ENCODE results near the gene KAZALD1.
A peak's percentile ranks its signal among the peaks of the same experiment; 100 is the strongest.

The KAZALD1 gene

GRCh38 chr10:101094121-101094879 lies 32.5 kb downstream of the KAZALD1 start:
- DNase-seq (ENCODE audit: low read depth in 2 of 3, low spot score in 2 of 3), result no peak

GRCh38 chr10:101095004-101095403 lies 33.2 kb downstream of the KAZALD1 start:
- no peak for DNase-seq (ENCODE audit: low read depth in 2 of 3, low spot score in 2 of 3)

- peak; percentile 40 to 58 (median 50) for DNase-seq (ENCODE audit: low read depth in 2 of 3, low spot score in 2 of 3)
Observed at GRCh38 chr10:101095550-101096213, 33.9 kb downstream of the KAZALD1 start.

GRCh38 chr10:101096378-101096777 lies 34.6 kb downstream of the KAZALD1 start:
- no peak for DNase-seq (ENCODE audit: low read depth in 2 of 3, low spot score in 2 of 3)

- DNase-seq (ENCODE audit: low read depth in 2 of 3, low spot score in 2 of 3), result no peak
Observed at GRCh38 chr10:101097881-101098280, 36.1 kb downstream of the KAZALD1 start.

- DNase-seq (ENCODE audit: low read depth in 2 of 3, low spot score in 2 of 3), result no peak
Observed at GRCh38 chr10:101099901-101100300, 38.1 kb downstream of the KAZALD1 start.

- no peak for DNase-seq (ENCODE audit: low read depth in 2 of 3, low spot score in 2 of 3)
Observed at GRCh38 chr10:101101372-101101881, 39.6 kb downstream of the KAZALD1 start.

- no peak for DNase-seq (ENCODE audit: low read depth in 2 of 3, low spot score in 2 of 3)
Observed at GRCh38 chr10:101103430-101103829, 41.6 kb downstream of the KAZALD1 start.

- DNase-seq (ENCODE audit: low read depth in 2 of 3, low spot score in 2 of 3), result no peak
Observed at GRCh38 chr10:101106351-101106750, 44.6 kb downstream of the KAZALD1 start.

- DNase-seq (ENCODE audit: low read depth in 2 of 3, low spot score in 2 of 3), result no peak
Observed at GRCh38 chr10:101107771-101108170, 46.0 kb downstream of the KAZALD1 start.

- no peak for DNase-seq (ENCODE audit: low read depth in 2 of 3, low spot score in 2 of 3)
Observed at GRCh38 chr10:101110856-101111523, 49.2 kb downstream of the KAZALD1 start.

- DNase-seq (ENCODE audit: low read depth in 2 of 3, low spot score in 2 of 3), result no peak
Observed at GRCh38 chr10:101111547-101111946, 49.8 kb downstream of the KAZALD1 start.

- no peak for DNase-seq (ENCODE audit: low read depth in 2 of 3, low spot score in 2 of 3)
Observed at GRCh38 chr10:101112799-101113594, 51.2 kb downstream of the KAZALD1 start.

- DNase-seq (ENCODE audit: low read depth in 2 of 3, low spot score in 2 of 3), result no peak
Observed at GRCh38 chr10:101113890-101114403, 52.2 kb downstream of the KAZALD1 start.

GRCh38 chr10:101114646-101115045 lies 52.9 kb downstream of the KAZALD1 start:
- no peak for DNase-seq (ENCODE audit: low read depth in 2 of 3, low spot score in 2 of 3)

Data from activated CD8-positive, alpha-beta memory T cell treated with anti-CD3 and anti-CD28 coated beads for 48 hours (primary cell).